GM20431 (cell line): ENCODE results near the gene PTBP3.
"Not testable (repeated sequence)": the region's sequence is repeated elsewhere in the genome, so short reads cannot be mapped to it uniquely, and the experiment has no call there.

Experiments
- in situ Hi-C: fragments of 300-500 bp; cut with MseI, MboI; formaldehyde crosslinking; loops from one replicate; pipeline ENCODE4 v1.15.0; 2020; ENCODE audit warnings: low sequenced_read_pairs; ENCODE audit not compliant: unreplicated experiment

The PTBP3 gene

GRCh38 chr9:112280904-112281303 lies 52.5 kb downstream of the PTBP3 start:
- in situ Hi-C loops = no loop called here

GRCh38 chr9:112279501-112279900 lies 53.9 kb downstream of the PTBP3 start:
- in situ Hi-C loops = no loop called here

- in situ Hi-C loops = no loop called here
Measured at GRCh38 chr9:112278152-112278551, 55.3 kb downstream of the PTBP3 start.

- in situ Hi-C loops = no loop called here
Measured at GRCh38 chr9:112274600-112274999, 58.8 kb downstream of the PTBP3 start.

GRCh38 chr9:112273876-112274275 lies 59.5 kb downstream of the PTBP3 start:
- in situ Hi-C loops = no loop called here

- in situ Hi-C loops = no loop called here
Measured at GRCh38 chr9:112271466-112272098, 61.8 kb downstream of the PTBP3 start.

GRCh38 chr9:112268413-112268812 lies 65.0 kb downstream of the PTBP3 start:
- in situ Hi-C loops = no loop called here

- in situ Hi-C loops = not testable (repeated sequence)
Measured at GRCh38 chr9:112267086-112267485, 66.3 kb downstream of the PTBP3 start.

- in situ Hi-C loops = no loop called here
Measured at GRCh38 chr9:112265391-112265790, 68.0 kb downstream of the PTBP3 start.

GRCh38 chr9:112262577-112262976 lies 70.8 kb downstream of the PTBP3 start:
- in situ Hi-C loops = no loop called here

GRCh38 chr9:112261133-112261532 lies 72.3 kb downstream of the PTBP3 start:
- in situ Hi-C loops = no loop called here

GRCh38 chr9:112258106-112258505 lies 75.3 kb downstream of the PTBP3 start:
- in situ Hi-C loops = no loop called here

GRCh38 chr9:112252194-112252593 lies 81.2 kb downstream of the PTBP3 start:
- in situ Hi-C loops = no loop called here

- in situ Hi-C loops = no loop called here
Measured at GRCh38 chr9:112249277-112249676, 84.1 kb downstream of the PTBP3 start.

- in situ Hi-C loops = no loop called here
Measured at GRCh38 chr9:112248722-112249121, 84.7 kb downstream of the PTBP3 start.

GRCh38 chr9:112247090-112247489 lies 86.3 kb downstream of the PTBP3 start:
- in situ Hi-C loops = no loop called here

GRCh38 chr9:112245126-112245525 lies 88.3 kb downstream of the PTBP3 start:
- in situ Hi-C loops = no loop called here

- in situ Hi-C loops = no loop called here
Measured at GRCh38 chr9:112242147-112242804, 91.1 kb downstream of the PTBP3 start.

GRCh38 chr9:112241491-112241890 lies 91.9 kb downstream of the PTBP3 start:
- in situ Hi-C loops = no loop called here

GRCh38 chr9:112239708-112240107 lies 93.7 kb downstream of the PTBP3 start:
- in situ Hi-C loops = no loop called here

- in situ Hi-C loops = no loop called here
Measured at GRCh38 chr9:112239284-112239683, 94.1 kb downstream of the PTBP3 start.

GRCh38 chr9:112234779-112235178 lies 98.6 kb downstream of the PTBP3 start:
- in situ Hi-C loops = no loop called here
